Esophagus (tissue), 2 donors: ENCODE measurements around the gene ITGA6. TPM values are rescaled to one million over a fixed set of nuclear protein-coding genes. Genes with fewer than 3 reads are reported as not detected.

ENCODE experiments used
- H3K27ac ChIP-seq, 2 donors: one replicate each; pipeline ENCODE4 v1.5.1; 2013; ENCODE audit warnings: low read depth in 2 of 2, mild to moderate bottlenecking in 2 of 2, inconsistent platforms in 1 of 2, low read length in 1 of 2, moderate library complexity in 1 of 2
- H3K27me3 ChIP-seq, 2 donors: one replicate each; pipeline ENCODE4 v1.6.1; 2013; ENCODE audit warnings: low read length in 2 of 2, control low read depth in 1 of 2, mild to moderate bottlenecking in 1 of 2; ENCODE audit not compliant: insufficient read depth in 2 of 2, control insufficient read depth in 1 of 2
- H3K36me3 ChIP-seq, 2 donors: one replicate each; pipeline ENCODE4 v1.6.1; 2013; ENCODE audit warnings: low read length in 1 of 2; ENCODE audit not compliant: control insufficient read depth in 2 of 2, insufficient read depth in 2 of 2
- H3K4me1 ChIP-seq, 2 donors: one replicate each; pipeline ENCODE4 v1.6.1; 2013; ENCODE audit warnings: low read length in 1 of 2; ENCODE audit not compliant: control insufficient read depth in 2 of 2, insufficient read depth in 2 of 2
- H3K4me3 ChIP-seq, 2 donors: one replicate each; pipeline ENCODE4 v1.5.1; 2013; ENCODE audit warnings: low read length in 2 of 2, mild to moderate bottlenecking in 2 of 2, low read depth in 1 of 2, moderate library complexity in 1 of 2
- H3K9me3 ChIP-seq, 2 donors: one replicate each; pipeline ENCODE4 v1.6.1; 2013; ENCODE audit warnings: mild to moderate bottlenecking in 2 of 2, low read depth in 1 of 2, low read length in 1 of 2, moderate library complexity in 1 of 2; ENCODE audit not compliant: control insufficient read depth in 2 of 2, insufficient read depth in 1 of 2
- WGBS, 2 donors: extraction: QIAGEN DNeasy Blood & Tissue Kit; methylation state at CpG; one replicate each; pipeline ENCODE4 v1.1.7; 2013; 5-methylcytosine and 5-hydroxymethylcytosine counted together
- polyA plus RNA-seq, 2 donors: library from polyadenylated mRNA; stranded (reverse); fragments of 200-250 nt; gene quantifications; one replicate each; pipeline ENCODE4 v1.2.3, GENCODE V29; 2013
- donor health status: healthy with polysubstance abuse.
- donor health status: Bipolar disorder and iron deficiency.

ITGA6 gene
- polyA plus RNA-seq, 2 donors, result 9.9 to 18.5 TPM

GRCh38 chr2:172489681-172490080, 62.3 kb downstream of the ITGA6 start:
- H3K36me3 ChIP-seq, result peaks cover 13% of the 10 kb centered on the region in 2 donors
- H3K27ac ChIP-seq, result no peak overlapping the region
- no peak overlapping the region for H3K4me3 ChIP-seq
- no peaks in the 10 kb centered on the region for H3K9me3 ChIP-seq
- no peaks in the 10 kb centered on the region for H3K27me3 ChIP-seq
- no peaks in the 10 kb centered on the region for H3K4me1 ChIP-seq

- 65 to 69% methylated on average over 3 of the region's 3 CpGs for WGBS, 2 donors
- H3K9me3 ChIP-seq, result no peaks in the 10 kb centered on the region
- H3K4me3 ChIP-seq, result no peak overlapping the region
- H3K27ac ChIP-seq, result no peak overlapping the region
- H3K36me3 ChIP-seq, result peaks cover 9 to 10% of the 10 kb centered on the region in 2 donors
- no peaks in the 10 kb centered on the region for H3K27me3 ChIP-seq
- no peaks in the 10 kb centered on the region for H3K4me1 ChIP-seq
These were observed 68.8 kb downstream of the ITGA6 start for GRCh38 chr2:172496160-172496608.

GRCh38 chr2:172507199-172507598, 79.8 kb downstream of the ITGA6 start:
- H3K27me3 ChIP-seq, result no peaks in the 10 kb centered on the region
- no peak overlapping the region for H3K27ac ChIP-seq
- H3K4me1 ChIP-seq, result no peaks in the 10 kb centered on the region
- H3K4me3 ChIP-seq, result no peak overlapping the region
- WGBS, 2 donors, result 96 to 97% methylated on average over 4 of the region's 4 CpGs
- H3K9me3 ChIP-seq, result peaks cover 0 to 3% of the 10 kb centered on the region in 2 donors
- peaks cover 0 to 3% of the 10 kb centered on the region in 2 donors for H3K36me3 ChIP-seq

- Histone ChIP-seq H3K4me3 (no peak overlapping the region), H3K27me3 (no peaks in the 10 kb centered on the region), H3K27ac (no peak overlapping the region), H3K4me1 (no peaks in the 10 kb centered on the region), H3K9me3 (peaks cover 7 to 10% of the 10 kb centered on the region in 2 donors), H3K36me3 (no peaks in the 10 kb centered on the region)
- 65 to 74% methylated on average over 6 of the region's 6 CpGs for WGBS, 2 donors
These were observed 82.7 kb downstream of the ITGA6 start for GRCh38 chr2:172510088-172510487.

GRCh38 chr2:172510548-172510947, 83.2 kb downstream of the ITGA6 start:
- Histone ChIP-seq H3K4me3 (no peak overlapping the region), H3K9me3 (peaks cover 7 to 10% of the 10 kb centered on the region in 2 donors), H3K4me1 (no peaks in the 10 kb centered on the region), H3K27me3 (no peaks in the 10 kb centered on the region), H3K36me3 (no peaks in the 10 kb centered on the region), H3K27ac (no peak overlapping the region)
- 83 to 94% methylated on average over 5 of the region's 5 CpGs for WGBS, 2 donors

GRCh38 chr2:172512810-172513523, 85.6 kb downstream of the ITGA6 start:
- no peaks in the 10 kb centered on the region for H3K27me3 ChIP-seq
- peaks cover 7 to 10% of the 10 kb centered on the region in 2 donors for H3K9me3 ChIP-seq
- no peaks in the 10 kb centered on the region for H3K36me3 ChIP-seq
- no peak overlapping the region for H3K4me3 ChIP-seq
- no peaks in the 10 kb centered on the region for H3K4me1 ChIP-seq
- WGBS, 2 donors, result 79% methylated on average over 5 of the region's 5 CpGs
- H3K27ac ChIP-seq, result no peak overlapping the region

GRCh38 chr2:172513524-172513900, 86.1 kb downstream of the ITGA6 start:
- no peaks in the 10 kb centered on the region for H3K36me3 ChIP-seq
- H3K9me3 ChIP-seq, result peaks cover 7 to 10% of the 10 kb centered on the region in 2 donors
- WGBS, 2 donors, result 88 to 99% methylated on average over 6 of the region's 6 CpGs
- H3K4me1 ChIP-seq, result no peaks in the 10 kb centered on the region
- no peak overlapping the region for H3K27ac ChIP-seq
- no peak overlapping the region for H3K4me3 ChIP-seq
- no peaks in the 10 kb centered on the region for H3K27me3 ChIP-seq

- Histone ChIP-seq H3K4me1 (no peaks in the 10 kb centered on the region), H3K9me3 (peaks cover 7 to 10% of the 10 kb centered on the region in 2 donors), H3K27ac (no peak overlapping the region), H3K36me3 (no peaks in the 10 kb centered on the region), H3K27me3 (no peaks in the 10 kb centered on the region), H3K4me3 (no peak overlapping the region)
- WGBS, 2 donors, result 79 to 93% methylated on average over 15 of the region's 15 CpGs
These were observed 86.7 kb downstream of the ITGA6 start for GRCh38 chr2:172513935-172514586.

GRCh38 chr2:172516299-172516698, 88.9 kb downstream of the ITGA6 start:
- no peak overlapping the region for H3K4me3 ChIP-seq
- no peaks in the 10 kb centered on the region for H3K4me1 ChIP-seq
- peaks cover 7 to 10% of the 10 kb centered on the region in 2 donors for H3K9me3 ChIP-seq
- H3K36me3 ChIP-seq, result no peaks in the 10 kb centered on the region
- H3K27ac ChIP-seq, result no peak overlapping the region
- no peaks in the 10 kb centered on the region for H3K27me3 ChIP-seq
- 43 to 45% methylated on average over 1 of the region's 1 CpG for WGBS, 2 donors

- Histone ChIP-seq H3K9me3 (no peaks in the 10 kb centered on the region), H3K27ac (no peak overlapping the region), H3K4me1 (no peaks in the 10 kb centered on the region), H3K27me3 (no peaks in the 10 kb centered on the region), H3K36me3 (no peaks in the 10 kb centered on the region), H3K4me3 (no peak overlapping the region)
These were observed 91.6 kb downstream of the ITGA6 start for GRCh38 chr2:172518995-172519394.
